HG03135 (cell line): ENCODE measurements around the gene CDH4.

Source experiments
- ATAC-seq: cut with Tn5 transposase; IDR thresholded peaks from one replicate; pipeline ENCODE4 v1.9.1; 2021; ENCODE audit warnings: mild to moderate bottlenecking, moderate library complexity; ENCODE audit not compliant: unreplicated experiment

The CDH4 gene

DNA sequence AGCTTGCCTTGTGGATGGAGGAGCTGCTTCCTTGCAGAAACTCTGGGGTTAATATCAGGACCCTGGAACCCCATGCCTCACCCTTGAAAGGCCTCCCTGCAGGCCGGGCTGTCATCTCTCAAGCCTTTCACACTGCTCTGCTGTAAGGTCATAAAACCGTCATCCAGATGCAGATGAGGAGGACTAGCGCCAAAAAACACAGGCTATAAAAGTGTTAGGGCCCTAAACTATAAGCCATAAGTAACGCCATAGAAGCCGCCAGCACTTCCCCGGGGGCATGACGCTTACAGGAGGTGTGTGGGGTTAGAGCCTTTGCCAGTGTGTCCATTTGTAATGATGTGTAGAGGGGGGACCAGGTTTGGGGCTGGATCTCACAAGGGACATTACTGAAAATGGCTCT is 47.6 kb downstream of the CDH4 start:
- ATAC-seq, result no peak

DNA sequence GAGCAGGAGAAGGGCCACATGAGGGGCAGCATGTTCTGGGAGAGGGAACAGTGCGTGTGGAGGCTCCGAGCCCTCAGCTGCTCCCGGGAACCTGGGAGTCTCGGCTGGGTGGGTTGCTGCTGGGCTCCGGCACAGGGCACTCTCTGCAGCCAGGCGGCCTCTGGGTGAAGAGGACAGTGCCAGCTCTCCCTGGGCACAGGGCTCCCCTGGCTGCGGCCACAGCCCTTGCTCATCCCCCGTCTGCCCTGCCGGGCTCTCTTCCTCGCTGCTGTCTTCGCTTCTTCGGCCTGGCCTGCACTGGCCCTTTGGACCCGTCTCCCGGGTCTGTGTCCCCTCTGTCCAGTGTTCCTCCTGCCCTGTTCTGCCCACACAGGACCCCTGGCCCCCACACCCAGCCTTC is 48.2 kb downstream of the CDH4 start:
- ATAC-seq, result no peak

DNA sequence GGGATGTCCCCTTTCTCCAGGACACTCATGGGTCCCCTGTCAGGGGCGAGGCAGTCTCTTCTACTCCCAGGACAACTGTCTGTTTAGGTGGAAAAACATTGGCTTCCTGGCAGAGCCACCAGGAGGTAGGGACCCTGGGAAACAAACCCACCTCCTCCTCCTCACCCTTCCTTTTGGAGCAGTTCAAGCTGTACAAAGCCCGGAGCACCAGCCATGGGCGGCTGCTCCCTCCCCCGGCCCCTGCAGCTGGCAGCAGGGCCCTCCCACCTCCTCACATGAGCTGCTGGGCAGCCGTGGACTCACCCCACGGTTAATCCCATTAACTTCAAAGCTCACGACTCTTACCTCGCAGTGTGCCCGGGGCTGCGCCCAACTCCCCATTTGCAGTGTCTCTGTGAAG is 48.6 kb downstream of the CDH4 start:
- ATAC-seq, result no peak

DNA sequence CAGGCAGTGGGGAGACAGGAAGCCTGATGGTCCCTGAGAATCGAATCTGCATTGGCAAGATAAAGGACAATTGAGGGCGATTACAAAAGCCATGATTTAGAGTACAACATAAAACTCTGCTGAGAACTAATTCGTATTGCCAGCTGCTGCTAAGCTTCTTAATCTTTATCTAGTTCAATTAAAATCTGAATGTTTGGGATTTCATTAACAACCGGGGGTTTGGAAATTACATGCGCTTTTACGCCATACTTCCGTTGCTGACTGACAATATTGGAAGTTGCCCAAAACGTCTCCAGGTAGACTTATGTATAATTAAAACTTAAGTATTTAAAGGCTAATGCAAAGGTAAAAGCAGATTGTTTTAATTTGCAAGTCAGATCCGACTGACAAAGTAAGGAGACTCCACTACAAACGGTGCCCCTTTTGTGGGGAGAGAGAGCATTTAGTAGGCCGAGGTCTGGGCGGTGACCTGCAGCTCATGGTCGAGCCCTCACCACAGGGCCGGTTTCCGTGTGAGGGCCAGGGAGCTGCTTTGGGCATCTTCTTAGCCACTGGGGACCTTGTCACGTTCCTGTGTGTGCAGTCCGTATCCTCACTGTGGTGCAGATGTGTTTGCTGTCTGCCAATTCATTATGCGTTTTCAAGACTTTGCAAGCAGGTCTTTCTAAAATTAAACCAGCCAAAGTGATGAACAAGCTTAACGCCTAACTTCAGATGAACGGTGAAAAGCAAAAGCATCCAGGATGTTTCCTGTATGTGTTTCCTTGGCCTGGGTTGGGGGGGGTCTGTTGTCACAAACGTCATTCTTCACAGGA is 49.9 kb downstream of the CDH4 start:
- no peak for ATAC-seq

DNA sequence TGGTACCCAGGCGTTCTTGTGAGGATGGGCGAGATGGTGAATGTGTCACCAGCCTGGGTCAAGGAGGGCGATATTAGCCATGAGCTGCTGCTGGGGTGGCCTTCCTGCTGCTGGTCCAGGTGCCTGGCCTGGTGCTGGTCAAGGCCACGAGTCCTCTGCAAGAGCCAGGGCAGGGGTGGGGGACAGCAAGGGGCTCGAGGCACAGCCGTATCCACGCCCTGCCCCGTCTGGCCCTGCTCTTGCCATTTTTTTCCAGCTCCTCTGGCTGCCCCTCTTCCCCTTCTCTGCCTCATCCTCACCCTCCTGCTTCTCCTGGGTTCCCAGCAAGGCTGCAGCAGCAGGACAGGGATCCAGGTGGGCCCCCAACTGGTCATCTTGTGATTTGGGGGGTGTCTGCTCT is 51.2 kb downstream of the CDH4 start:
- ATAC-seq, result no peak

DNA sequence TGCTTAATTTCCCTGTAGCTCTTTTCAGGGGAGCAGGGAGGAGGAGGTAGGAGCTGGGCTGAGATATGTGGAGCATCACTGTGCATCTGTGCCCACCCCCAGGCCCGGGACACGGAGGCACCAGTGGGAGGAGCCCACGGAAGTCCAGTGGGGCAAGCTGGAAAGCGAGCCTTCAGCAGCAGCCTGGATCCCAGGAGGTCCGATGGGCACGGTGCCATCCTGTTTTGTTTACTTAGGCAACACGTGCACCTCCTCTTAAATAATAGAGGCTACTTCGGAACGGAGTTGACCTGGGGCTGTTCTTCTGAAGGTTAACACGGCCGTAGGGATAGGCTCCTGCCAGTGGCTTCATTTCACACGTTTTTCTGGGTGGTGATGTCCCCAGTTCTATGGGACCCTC is 51.6 kb downstream of the CDH4 start:
- ATAC-seq, result no peak

DNA sequence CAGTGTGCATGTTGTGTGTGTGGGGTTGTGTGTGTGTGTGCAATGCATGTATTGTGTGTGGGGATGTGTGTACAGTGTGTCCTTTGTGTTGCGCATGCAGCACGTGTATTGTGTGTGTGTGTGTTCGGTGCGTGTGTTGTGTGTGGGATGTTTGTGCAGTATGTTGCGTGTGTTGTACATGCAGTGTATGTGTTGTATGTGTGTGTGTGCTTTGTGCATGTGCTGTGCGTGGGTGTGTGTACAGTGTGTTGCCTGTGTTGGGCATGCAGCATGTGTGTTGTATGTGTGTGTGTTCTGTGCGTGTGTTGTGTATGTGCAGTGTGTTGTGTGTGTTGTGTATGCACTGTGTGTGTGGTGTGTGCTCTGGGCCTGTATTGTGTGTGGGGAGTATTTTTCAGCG is 52.7 kb downstream of the CDH4 start:
- ATAC-seq, result no peak

DNA sequence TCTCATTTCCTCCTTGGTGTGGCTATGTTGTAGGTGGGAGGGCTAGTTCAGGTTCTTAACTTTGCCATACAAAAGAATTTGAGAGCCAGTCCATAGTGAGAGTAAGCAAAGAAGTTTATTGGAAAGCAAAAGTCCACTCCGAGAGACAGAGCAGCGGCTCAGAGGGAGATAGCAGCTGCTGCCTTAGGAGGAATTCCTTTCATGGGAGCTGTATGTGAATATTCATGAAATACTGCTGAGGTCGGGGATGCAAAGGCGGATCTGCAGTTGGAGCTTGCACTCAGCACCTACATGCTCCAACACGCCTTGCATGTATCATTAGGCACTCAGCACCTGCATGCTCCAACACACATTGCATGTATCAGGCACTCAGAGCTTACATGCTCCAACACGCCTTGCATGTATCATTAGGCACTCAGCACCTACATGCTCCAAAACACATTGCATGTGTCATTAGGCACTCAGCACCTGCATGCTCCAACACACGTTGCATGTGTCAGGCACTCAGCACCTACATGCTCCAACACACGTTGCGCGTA is 54.9 kb downstream of the CDH4 start:
- no peak for ATAC-seq

DNA sequence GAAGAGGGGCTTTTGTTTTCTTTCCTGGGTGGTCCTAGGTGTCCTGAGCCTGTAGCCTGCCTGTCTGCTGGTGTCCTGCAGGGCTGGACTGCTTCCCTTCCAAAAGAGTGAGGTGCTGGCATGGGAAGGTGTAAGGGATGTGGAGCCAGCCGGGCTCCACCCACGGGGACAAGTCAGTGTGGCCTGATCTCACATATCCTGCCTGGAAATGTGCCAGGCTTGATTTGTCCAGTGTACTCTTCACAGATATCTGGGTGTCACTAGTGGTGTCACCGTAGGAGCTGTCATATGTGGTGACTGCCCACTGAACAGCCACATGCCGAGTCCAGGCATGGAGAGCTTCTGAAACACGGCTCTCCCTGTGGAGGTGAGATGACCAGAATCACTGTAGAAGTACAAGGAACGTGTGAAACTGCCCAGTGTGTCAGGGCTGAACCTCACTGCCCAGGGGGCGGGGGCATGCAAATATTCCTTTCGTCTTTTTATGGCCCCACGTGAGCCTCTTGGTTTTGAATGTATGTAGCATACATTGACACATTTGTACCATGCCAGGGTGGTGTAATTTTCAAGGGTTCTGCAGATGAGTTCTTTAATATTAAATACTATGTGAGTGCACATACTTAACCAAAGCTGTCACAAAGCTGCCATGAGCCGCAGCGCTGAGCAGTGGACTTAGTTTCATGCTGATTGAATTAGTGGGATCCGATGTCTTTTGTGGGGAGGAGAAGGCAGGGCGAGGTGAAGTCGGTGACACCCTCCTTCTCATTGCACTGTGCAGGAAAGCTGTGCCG is 55.8 kb downstream of the CDH4 start:
- ATAC-seq, result no peak

DNA sequence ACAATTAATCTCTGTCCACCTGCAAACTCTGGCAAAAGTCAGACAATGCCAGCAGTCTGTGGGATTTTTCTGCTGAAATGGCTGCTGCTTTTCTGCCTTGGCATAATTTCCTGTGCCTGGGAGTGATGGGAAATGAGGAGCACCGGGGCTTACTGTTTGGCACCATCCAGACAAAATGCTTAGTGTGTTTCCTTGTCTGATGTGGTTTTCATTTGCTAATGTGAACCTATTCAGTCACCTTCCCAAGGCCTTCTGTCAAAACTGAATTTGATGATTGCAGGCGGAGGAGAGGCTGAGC is 56.4 kb downstream of the CDH4 start:
- ATAC-seq, result no peak

DNA sequence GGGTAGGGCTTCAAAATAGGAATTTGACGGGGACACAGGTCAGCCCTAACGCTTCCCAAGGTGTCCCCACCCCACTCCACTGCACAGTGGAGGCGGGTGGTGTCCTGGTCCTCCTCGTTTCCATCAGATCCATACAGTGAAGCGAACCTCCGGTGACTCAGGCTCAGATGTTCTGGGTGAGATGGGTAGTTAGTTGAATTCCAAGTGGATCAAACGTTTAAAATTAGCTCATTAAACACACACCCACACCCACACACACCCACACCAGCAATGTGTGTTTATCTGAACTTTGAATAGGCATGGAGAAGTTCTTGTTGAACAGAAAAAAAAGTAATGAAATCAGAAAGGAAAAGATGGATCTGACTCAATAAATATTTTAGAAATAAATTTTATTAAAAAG is 58.9 kb downstream of the CDH4 start:
- ATAC-seq, result no peak

DNA sequence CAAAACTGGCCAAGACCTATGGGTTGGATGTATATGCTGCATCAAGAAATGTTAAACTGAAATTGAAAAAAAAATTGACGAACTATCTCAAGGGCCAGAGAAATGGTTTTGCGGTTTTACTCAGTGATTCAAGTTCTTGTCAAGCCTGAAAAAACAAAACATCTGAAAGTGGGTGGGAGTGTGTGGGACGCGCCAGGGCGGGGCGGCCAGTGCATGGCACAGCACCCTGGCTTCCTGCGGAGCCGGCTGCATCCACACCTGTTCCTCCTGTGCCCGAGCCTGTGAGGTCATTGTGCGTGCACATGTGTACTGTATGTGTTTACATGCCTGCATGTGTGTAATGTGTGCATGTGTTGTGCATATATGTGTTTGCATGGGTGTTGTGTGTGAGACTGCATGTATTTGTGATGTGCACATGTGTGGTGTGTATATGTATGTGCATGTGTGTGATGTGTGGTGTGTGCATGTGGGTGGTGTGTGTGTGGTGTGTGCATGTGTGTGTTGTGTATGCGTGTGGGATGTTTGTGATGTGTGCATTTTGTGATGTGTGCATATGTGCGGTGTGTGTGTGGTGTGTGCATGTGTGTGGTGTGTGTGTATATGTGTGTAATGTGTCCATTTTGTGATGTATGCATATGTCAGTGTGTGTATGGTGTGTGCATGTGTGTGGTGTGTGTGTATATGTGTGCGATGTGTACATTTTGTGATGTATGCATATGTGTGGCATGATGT is 59.8 kb downstream of the CDH4 start:
- ATAC-seq, result no peak

DNA sequence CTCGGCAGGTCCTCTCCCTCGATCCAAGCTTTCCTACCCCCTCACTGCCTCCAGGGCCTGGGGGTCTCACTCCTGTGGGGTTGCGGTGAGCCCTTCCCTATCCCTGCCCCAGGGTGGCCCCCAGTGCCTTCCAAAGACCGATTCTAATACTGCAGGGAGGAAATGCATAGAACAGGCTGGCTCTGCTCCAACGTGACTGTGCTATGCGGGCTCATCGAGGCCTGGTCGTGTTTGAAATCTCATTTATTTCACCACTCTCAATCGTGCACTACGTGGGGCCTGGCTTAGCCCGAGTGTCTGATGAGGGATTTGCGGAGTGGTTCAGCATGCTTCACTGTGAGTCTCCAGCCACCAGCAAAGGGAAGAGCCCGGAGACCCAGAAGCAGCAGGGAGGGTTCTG is 60.9 kb downstream of the CDH4 start:
- no peak for ATAC-seq

DNA sequence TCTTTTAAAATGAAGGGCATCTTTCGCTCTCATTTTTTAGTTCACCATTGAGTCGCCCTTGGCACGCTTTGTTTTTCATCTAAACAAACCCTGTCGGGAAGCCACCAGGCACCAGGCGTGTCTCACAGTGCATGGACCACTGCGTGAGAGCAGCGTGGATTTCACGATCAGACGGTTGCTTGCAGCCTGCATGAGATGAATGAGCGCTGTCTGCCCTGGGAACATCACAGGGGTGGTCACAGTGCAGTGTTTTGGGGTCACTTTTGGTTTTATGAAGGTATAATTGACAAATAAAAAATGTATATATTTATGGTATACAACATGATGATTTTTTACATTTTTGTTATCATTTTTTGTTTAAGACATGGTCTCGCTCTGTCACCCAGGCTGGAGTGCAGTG is 61.3 kb downstream of the CDH4 start:
- no peak for ATAC-seq

DNA sequence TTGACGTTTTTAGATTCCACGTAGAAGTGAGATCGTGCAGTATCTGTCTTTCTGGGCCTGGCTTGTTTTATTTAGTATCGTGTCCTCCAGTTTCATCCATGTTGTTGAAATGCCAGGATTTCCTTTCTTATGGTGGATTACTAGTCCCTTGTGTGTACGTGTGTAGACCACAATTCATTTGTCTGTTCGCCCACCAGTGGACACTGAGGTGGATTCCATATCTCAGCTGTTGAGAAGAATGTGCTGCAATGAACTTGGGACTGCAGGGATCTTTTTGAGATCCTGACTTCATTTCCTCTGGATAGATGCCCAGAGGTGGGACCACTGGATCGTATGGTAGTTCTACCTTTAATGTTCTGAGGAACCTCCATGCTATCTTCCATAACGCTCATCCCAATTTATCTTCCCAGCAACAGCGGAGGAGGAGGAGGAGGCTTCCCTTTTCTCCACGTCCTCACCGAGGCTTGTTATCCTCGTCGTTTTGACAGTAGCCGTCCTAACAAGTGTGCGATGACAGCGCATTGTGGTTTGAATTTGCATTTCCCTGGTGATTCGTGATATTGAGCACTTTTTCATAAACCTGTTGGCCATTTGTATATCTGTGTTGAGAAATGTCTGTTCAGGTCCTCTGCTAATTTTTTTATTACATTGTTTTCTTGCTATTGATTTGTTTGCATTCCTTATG is 62.4 kb downstream of the CDH4 start:
- no peak for ATAC-seq

DNA sequence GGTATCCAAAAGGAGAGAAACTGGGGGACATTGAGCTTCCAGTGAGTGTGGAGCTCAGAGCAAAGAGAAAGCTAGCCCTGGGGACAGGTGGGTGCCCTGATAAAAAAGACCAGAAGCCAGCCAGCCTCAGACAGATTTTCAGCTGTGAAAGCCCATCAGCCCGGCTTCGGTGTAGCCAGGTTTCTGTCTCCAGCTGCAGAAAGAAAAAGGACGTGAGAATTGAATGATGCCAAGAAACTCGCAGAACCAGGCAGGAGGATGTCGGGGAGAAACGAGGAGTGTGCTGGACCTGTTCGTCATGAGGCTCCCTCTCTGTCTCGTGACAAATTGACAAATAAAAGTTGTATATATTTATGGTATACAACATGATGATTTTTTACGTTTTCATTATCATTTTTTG is 63.3 kb downstream of the CDH4 start:
- ATAC-seq, result no peak

DNA sequence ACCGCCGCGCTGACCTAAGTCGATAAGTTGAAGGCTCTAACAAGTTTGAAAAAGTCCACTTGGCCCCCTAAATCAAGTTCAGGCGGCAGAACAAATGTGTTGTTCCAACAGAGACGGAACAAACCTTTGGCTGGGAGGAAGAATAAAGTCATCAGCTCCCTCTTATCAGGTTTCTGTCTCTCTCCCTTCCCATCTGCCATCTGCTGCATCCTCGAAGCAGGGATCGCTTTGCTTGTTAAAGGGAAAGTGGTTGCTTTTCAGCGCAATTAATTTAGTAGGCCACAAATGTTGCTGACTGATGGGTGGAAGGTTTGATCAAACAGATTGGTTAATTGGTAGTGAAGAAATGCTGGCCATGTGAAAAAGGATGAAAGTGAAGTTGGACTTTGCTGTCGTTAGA is 64.3 kb downstream of the CDH4 start:
- no peak for ATAC-seq

DNA sequence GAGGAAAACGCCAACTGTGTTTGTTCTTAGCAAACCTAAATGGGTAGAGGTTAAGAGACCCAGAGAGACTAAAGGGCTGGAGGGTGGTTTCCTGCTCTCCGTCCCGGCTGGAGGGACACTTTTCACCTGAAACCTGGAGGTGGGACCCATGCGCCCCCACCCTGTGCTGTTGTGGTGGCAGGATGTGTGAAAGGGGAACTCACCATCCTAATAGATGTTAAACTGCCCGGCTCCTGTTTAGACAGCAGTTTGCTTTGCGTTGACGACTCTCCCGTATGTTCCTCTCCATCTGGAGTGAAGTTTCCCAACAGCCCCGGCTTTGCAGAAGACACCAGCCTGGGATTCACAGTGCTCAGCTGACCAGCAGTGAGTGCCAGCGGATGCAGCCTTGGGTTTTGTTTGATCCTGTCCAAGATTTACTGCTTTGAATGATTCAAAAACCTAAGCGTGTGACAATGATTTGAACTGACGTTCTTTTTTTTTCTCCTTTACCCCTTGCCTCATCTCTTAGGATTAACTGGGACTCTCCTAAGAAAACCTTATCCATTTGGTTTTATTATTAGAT is 66.0 kb downstream of the CDH4 start:
- ATAC-seq, result no peak

DNA sequence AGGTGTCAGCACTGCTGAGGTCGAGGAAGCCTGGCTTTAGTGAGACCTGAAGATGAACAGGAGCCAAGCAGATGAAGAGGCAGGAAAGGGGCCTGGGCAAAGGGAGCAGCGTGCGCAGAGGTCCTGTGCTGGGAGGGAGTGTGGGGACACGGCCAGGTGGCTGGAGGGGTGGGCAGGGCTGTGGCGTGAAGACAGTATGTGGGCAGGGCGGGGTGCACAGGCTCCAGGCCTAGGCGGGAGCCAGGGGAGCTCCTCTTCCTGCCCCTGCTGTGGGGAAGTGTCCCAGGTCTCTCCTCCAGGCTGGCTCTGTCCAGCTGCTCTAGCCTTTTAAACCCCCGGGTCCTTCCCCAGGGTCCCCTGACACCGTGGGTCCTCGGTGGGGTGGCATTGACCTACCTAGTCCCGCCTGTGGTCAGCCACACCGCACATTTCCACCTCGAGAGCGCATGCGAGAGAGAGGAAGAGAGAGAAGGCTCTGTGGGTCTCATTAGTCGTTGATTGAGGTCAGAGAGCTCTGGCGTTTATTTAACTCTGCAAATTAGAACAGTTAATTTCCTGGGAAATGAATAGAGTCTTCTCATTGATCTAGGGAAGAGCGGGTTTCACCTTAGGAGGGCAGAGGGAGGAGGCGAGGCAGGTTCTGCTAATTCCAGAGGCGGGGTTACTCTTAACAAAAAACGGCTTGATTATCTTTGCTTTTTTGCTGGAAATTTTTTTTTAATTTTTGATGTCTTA is 68.8 kb downstream of the CDH4 start:
- ATAC-seq, result no peak

DNA sequence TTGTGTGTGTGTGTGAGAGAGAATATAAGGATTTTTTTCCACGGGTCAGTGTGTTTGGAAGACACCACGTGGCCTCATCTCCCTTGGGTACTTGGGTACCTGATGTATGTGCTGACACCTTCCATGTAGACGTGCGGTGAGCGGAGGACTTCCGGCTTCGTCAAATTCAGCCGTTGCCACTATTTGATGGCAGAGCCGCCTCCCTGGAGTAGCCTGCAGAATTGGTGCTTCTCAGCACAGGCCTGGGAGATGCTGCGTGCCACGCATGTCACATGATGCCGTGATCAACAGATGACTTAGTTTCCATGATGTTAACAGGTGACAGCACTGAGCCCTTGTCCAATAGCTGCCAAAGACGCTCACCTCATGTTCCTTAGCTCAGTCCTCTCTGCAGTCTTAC is 69.4 kb downstream of the CDH4 start:
- no peak for ATAC-seq
